NK-92 (cell line): ENCODE data around the gene PIGR.

Source experiments
- DNase-seq: peaks from one replicate; lab custom pipeline; 2025; ENCODE audit not compliant: unreplicated experiment; lab: John Stamatoyannopoulos, UW

The PIGR gene

DNA sequence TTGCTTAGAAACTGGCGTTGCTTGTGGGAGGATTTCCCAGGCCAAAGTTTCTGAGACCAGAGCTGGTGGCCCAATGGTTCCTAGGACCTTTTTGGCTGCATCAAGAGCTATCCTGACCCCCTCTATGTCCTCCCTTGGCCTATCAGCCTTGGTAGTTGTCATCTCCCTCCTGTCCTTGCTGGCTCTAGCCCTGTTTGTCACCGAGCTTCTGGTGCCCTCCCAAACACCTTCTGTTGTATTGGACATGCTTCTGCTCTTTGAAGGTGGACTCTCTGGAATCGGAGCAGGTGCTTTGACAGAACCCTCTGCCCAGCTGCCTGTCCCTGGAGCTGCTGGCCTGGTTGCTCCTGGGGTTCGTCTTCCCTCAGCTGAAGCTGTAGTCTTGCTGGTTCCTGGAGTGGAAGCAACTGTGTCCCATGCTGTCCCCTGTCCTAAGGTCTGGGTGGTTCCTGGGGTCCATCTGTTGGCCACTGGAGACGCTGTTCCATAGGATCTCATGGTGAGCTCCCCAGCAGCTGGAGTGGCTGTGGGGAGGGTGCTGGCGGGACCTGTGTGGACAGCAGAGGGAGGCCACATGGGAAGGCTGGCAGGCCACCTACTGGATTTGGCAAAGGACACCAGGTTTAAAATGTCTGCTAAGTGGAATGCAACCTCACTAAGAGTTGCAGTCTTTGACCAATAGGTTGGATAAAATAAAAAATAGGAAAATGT is 14.6 kb upstream of the PIGR start:
- DNase-seq: no peak

DNA sequence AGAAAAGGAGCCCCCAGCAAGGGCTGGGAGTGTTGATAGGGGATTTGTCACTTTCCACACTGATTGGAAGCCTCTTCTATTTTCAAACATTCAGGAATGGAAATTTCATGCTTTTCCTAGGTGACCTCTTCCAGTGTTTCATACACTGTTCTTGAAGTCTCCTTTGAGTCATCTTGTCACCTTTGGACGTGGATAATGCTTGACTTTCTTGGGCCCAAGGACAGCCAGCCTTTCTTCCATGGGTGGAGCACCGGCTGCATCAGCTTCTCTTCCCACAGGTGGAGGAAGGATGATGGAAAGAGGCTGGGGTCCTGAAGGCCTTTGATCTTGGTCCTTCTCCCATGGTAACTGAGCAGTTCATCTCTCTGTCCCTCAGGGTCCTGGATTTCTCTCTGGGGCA is 11.9 kb upstream of the PIGR start:
- no peak for DNase-seq

DNA sequence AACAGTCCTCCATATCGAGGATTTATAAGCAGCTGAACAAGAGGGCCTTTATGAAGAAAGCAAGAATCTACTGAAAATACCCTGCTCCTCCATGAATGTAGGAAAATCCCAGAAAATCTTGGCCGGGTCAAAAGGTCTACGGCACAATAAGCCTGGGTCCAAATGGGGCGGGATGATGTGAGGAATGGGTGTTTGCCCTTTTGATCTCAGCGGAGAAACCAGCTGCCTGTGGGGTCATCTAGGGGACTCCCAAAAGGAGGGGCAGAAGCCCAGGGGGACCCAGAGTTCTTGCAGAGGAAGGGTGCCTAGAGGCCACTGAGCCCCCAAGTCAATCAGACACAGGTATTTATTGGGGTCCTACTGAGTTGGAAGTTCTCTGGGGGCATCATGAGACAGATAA is 11.4 kb upstream of the PIGR start:
- no peak for DNase-seq

DNA sequence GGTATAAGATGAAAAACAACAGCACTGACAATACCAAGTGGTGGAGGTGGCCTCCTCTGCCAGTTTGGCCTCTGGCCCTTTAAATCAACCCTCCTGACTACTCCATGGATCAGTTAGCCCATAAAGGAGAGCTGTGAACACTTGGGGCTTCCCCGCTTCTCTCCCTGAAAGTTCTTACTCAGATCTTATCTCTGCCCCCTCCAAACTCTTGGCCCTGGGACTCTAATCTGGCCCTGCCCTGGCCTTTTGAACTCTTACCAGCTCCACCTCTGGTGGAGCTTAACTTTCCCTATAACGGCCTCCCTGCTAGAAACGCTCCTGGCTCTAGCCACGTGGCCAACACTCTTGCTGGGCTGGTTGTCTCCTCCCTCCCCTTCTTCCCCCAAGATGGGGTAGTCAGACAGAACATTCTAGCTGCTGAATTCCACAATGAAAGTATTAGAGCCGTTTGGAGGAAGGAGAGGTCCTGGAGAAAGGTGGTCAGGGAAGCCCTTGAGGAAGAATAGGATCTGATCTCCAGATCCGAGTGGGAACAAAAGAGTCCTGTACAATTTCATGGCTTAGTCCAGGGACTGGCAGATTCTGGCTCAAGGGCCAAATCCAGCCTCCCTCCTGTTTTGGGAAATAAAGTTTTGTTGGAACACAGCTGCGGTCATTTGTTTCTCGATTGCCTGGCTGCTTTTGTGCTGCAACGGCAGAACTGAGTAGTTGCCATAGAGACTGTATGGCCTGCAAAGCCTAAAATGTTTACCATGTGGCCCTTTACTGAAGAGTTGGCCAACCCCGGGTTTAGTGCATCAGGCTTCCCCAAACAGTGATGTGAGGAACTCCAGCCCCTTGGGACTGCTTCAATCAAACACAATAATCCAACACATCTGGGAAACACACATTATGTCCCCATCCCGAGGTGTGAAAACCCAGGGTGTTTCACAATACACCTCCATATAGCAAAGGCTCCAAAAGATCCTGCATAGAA is 9.5 kb upstream of the PIGR start:
- DNase-seq: no peak

DNA sequence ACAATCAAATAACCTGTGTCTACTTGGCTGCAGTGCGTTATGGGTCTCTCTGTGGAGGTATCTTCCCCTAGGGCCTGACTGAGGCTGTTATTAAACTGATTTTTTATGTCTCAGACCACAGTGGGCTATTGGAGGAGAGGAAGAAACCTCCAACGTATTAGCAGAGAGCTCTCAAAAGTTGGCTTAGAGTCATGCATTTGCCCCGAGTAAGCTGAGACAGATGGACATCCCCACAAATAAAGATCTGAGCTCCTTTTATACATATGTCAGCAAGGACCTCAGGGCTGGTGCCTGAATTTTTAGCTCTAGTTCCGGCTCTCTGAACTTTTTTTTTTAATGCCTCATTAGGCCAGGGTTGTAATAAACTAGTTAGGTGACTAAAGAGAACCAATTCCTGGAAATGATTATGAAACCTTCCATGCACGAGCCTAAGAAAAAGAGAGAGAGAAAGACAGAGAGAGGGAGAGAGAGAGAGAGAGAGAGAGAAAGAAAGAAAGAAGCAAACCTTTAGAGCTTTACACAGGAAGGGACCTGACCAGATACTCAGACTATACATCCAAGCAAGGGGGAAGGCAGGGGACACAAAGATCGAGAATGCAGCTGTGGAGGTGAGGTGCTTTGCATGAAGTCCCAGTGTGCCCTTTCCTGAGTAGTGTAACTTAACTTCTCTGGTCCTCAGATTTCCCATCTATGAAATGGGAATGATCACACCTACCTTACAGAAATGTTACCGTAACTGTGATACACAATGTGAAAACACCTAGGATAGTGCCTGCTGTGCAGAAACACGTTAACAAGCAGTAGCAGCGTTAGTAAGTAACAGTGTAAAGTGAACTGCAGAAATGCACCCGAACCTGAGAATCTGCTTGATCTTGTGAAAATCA is 8.4 kb upstream of the PIGR start:
- no peak for DNase-seq

DNA sequence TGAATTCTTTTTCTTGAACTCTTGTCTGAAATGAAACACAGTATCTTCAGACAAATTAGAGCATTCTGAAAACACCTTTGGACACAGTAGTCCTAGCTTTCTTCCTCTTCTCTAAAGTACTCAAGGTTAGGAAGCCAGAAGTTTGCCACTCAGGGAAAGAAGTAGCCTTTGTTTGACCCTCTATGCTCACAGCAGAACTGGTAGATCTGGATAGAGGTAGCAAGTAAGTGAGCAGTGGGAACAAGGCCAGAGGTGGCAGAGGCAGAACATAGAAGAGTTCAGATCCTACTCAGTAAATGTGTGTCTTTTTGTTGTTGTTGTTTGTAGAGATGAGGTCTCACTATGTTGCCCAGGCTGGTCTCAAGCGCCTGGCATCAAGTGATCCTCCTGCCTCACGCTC is 7.4 kb upstream of the PIGR start:
- DNase-seq: no peak

DNA sequence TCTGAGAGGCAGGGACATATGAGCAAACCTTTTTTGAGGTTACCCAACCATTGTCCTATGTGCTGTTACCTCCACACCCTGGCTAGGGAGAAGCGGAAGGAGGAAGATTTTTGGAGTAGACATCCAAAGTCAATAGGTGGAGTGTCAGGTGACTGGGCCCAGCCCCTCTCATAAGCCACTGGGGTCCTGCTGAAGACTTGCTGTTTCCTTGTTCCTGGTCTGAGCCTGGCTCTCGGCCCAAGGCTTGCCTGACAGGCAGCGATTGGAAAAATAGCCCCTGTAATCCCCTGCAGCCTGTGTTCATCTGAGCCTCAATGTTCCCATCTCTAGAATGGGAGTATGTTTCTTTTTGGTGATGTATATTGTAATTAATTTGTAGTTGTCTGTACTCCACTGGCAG is 6.9 kb upstream of the PIGR start:
- no peak for DNase-seq

DNA sequence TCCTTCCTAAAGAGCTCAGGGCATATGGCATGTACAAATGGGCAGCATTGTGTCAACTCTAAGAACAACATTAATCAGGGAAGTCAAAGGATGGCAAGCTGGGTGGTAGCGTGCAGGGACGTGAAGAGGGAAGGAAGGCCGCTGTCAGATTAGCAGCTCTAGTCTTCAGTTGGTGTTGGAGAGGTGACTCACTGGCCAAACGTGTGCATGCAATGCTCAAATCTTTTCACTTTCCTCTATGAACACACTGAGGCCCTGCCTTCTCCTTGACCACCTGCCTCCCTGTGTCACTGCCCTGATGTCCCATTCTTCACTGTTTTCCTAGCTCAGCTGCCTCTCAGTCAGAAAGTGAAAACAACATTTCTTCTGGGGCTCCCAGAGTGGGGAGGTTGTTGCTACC is 5.9 kb upstream of the PIGR start:
- no peak for DNase-seq

DNA sequence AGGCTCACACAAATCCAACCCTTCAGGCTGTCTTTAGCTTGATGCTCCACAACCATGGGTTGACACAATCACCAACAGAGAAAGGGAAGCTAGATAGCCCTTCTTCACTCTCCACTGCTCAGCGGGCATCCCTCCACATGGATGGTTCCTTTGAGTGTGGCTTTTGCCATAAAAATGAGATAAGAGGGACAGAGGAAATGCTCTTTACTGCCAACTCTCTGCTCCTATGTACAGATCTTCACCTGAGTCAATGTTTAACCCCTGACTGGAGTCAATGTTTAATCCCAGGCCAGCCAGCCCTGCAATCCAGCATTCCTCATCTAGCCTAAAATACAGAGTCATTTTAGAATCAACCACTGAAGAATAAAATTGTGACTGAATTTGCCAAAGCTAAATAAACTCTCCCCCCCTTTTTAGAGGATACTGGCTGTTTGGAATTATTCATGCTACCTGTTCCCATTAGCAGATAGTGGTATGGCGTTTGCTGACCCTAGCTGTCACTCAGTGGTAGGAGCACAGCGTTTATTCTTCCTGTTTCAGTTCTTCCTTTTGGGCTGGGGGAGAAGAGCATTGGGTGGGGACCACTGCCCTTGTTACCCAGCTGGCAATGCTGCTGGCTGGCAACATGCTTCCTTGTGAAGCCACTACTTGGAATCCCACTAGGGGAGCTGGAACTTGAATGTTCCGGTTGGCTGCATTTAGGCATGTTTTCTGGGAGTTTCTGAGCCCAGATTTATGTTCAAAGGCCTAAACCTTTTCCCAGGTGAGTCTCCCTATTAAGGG is 5.2 kb upstream of the PIGR start:
- no peak for DNase-seq

DNA sequence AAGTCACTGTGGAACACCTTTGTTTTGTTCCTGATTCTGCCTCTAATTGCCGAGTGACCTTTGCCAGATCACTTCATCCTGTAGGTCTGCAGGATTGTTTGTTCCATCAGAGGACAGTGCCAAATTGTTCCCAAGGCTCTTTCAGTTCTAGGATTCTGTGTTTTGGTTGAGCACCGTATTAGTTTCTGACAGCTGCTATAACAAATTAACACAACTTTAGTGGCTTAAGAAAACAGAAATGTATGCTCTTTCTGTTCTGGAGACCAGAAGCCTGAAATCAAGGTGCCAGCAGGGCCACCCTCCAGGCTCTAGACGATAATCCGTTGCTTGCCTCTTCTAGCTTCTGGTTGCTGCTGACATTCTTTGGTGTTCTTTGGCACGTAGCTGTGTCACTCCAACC is 3.4 kb upstream of the PIGR start:
- DNase-seq: no peak

DNA sequence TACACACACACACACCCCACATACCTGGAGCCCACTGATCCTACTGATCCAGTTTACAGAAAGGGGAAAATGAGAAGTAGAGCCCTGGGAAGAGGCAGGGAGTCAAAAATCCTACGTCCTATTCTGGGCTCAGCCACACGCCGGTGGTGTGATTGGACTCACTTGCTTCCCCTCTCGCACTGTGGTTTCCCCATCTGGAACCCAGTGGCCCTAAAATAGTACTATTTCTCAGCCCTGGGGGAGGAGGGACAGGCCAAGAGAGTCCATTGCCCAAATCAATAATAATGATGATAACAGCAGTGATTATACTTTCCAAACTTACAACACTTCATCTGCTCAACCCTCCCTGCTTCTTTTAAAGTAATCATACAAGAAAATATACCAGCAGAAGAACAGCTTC is 2.9 kb upstream of the PIGR start:
- no peak for DNase-seq

DNA sequence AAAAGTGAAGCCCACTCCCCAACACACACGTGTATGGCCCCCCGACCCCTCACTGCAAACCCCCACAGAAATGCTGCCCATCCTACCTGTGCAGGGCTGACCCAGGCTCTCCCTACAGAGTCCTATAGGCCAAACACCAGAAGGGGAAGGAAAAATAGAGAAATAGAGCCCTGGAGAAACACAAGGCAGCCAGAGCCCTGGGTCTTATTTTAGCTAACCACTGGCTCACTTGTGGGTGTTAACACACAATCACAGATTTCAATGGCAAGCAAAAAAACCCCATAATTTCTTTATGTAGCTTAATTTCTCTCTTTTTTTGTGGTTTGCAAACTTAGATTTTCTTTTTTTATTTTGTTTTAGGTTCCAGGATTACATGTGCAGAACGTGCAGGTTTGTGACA is 989 bp upstream of the PIGR start:
- DNase-seq: no peak

DNA sequence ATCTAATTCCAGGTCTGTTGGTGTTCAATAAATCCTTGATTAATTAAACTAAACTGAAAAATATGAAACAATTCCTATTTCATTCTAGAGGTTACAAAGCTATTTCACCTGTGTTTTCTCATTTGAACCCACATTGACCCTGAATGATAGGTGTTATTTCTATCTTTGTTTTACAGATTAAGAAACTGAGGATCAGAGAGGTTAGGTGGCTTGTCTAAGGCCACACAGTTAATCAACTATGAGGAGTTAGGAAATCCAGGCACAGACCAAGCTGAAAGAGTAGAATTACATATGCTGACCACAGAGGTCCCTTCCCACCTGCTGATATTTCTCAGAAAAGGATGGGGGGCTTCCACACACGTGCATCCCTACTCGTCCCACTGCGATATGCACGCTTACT is 487 bp downstream of the PIGR start:
- DNase-seq: no peak

DNA sequence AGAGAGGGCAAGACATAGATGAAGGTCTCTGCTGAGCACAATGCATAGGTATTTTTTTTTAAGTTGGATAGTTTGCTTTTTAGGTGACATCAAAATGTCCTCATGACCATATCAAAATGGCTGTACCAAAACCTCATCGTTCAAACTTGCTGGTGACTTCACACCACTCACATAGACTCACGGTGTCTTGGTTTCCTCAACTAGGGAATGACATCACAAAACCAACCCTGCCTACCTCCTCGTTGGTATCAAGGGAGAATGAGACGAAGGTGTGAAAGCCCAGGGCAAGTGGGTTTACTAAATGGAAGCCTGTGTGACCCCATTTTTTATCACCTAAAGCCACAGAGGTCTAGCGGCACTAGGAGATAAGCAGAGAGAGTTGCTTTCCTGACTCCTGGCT is 1.6 kb downstream of the PIGR start:
- DNase-seq: no peak

DNA sequence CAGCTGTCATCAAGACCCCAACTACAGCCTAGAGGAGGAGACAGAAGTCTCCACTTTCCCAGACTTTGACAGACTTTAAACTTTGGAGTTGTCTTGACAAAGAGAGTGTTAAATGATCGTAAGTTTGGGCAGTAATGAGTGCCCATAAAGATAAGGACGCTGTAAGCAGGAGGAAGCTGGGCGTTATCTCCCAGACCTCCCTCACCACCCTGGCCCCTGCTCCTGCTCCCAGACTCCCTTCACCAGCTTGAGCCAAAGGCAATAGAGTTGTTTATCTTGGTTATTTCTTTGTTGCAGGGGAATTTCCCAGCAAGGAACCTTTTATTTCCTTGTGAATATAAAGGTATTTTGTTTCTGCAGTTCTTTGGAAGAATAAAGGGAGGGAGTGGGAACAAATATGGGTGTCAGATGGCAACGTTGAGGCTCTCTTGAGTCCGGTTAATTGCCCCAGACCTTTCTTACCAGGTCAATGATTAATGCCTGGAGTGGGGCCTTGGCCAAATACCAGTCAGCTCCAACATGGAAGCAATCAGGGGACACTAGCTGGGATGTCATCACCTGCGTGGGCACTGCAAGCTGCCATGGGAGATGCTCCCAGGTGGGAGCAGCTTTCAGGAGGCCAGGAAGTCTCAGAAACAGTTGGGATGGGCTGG is 4.4 kb downstream of the PIGR start:
- DNase-seq: no peak

DNA sequence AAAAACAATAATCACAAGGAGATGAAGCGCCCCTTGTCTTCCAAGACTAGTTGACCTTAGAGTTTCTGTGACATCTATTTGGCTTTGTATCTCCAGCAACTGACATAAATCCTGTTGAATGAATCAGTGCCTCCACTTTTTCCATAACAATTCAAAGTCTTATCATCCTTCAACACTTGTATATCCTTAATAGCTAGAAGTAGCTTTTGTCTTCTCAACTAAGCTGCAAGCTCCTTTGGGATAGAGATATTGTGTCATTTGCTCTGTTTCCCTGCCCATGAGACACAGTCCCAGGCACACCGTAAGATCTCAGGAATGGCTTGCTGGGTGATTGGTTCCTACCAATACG is 5.7 kb downstream of the PIGR start:
- no peak for DNase-seq

DNA sequence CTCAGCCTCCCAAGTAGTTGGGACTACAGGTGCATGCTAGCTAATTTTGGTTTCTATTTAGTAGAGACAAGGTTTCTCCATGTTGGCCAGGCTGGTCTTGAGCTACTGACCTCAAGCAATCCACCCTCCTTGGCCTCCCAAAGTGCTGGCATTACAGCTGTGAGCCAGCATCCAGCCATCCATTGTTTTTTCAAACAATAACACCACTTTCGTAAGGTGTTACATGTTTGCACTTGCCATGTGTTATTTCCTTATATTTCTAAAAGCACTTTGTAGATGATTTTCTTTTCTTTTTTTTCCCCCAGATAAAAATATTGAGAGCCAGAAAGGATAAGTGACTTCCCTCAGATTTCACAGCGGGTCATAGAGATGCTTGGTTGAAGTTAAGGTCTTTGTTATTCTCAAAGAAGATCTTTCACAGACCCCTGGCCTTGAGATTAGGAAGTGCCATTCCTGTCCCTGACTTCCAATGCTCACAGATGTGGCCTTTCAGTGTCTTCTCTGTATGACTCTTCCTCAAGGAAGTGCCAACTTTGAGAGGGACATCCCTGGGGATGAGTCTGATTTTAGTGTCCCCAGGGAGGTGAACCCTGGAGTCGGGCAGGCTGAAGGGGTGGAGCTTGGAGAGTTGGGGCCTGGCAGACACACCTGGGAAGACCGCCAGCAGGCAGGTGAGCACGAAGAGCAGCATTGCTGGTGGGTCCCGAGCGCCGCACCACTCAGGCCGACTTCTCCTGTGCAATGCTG is 6.3 kb downstream of the PIGR start:
- no peak for DNase-seq

DNA sequence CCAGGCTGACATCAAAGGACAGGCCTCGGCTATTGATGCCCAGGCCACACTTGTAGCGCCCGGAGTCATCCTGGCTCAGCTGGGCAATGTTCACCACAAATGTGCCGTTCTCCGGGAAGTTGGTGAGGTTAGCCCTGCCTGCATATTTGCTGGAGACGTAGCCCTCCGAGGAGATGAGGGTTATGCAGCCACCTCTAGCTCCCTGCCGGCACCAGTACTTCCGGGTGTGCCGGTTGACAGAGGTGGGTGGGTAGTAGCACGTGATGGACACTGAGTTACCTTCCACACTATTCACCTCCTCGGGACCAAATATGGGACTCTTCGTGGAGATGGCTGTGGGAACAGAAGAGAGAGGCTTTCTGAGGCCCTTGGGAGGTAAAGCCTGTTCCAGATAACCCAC is 7.1 kb downstream of the PIGR start:
- DNase-seq: no peak

DNA sequence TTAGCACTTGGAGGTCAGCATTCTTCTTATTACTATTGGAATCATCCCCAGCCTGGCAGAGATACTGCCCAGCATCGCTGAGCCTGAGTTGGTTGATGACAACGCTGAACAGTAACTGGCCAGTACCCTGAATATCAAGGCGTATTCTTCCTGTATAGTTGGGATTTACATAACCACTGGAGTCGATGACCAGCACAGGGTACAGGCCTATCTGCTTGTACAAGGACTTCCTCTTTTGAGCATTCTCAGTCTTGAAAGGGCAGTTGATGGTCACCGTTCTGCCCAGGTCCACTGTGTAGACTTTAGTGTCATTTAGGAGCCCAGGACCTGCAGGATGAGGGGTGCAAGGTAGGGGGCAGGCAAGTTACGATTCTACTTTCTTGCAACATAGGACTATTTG is 8.8 kb downstream of the PIGR start:
- no peak for DNase-seq
